ENCODE results near the gene SPTBN1. TPM values are rescaled to one million over a fixed set of nuclear protein-coding genes. Genes with fewer than 3 reads are reported as not detected.

Gene SPTBN1
- total RNA-seq, 1 experiment from 2014 or later = 146 TPM

GRCh38 chr2:54459037-54459441 is 2.9 kb downstream of the SPTBN1 start:
- no peaks in the 10 kb centered on the region for H3K9me3 ChIP-seq (ENCODE audit: low read depth, low read length, poor library complexity, severe bottlenecking)
- no peak overlapping the region for H3K4me3 ChIP-seq (ENCODE audit: low read depth, low read length, poor library complexity, severe bottlenecking)
- H3K27me3 ChIP-seq (replicated peaks; ENCODE audit: insufficient read depth, low read depth, low read length, poor library complexity) = no peaks in the 10 kb centered on the region
- H3K36me3 ChIP-seq (ENCODE audit: insufficient read depth, low read length, poor library complexity, severe bottlenecking) = no peaks in the 10 kb centered on the region
- no TSS peak for BruUV-seq (replicated peaks)
- DNase-seq (ENCODE audit: low spot score) = peak; percentile 36
- peaks cover 28% of the 10 kb centered on the region for H3K4me1 ChIP-seq (ENCODE audit: insufficient read depth, low read length, poor library complexity, severe bottlenecking)
- no peak overlapping the region for H3K27ac ChIP-seq (ENCODE audit: low read depth, low read length, poor library complexity, severe bottlenecking)
- TF ChIP-seq EZH2 (IDR thresholded peaks at IDR 0.05; ENCODE audit: borderline replicate concordance, low read depth, low read length, poor library complexity, severe bottlenecking) (no peak), CTCF (conservative IDR thresholded peaks at IDR 0.05; ENCODE audit: low read depth, low read length) (no peak)
- CTCF ChIA-PET = no interaction called here
- POLR2A ChIA-PET (ENCODE audit: low non-redundant PET) = no interaction called here
- intact Hi-C loops (cut with micrococcal nuclease; ENCODE audit: unreplicated experiment) = loop anchor here (5.0 kb wide), 1 partner anchor 252 kb away; no protein-coding TSS in a partner anchor

DNA sequence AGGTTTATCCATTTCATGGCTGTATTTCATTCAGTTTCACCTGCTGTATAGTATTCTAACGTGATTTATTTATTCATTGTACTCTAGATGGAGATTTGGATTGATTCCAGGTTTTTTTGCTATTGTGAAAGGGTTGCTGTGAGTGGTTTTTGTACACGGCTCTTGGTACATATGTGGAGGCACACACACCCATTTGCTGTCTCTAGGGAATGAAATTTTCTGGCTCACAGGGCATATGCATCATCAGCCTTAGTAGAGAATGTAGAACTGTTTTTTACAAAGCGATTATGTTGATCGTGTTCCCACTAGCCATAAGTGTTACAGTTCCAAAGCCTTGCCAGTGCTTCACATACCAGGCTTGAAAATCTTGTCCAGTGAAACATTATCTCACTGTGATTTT is 5.1 kb downstream of the SPTBN1 start:
- peak; percentile 65 for DNase-seq (ENCODE audit: low spot score)

GRCh38 chr2:54464341-54464740 is 8.2 kb downstream of the SPTBN1 start:
- no TSS peak for BruUV-seq (replicated peaks)
- peaks cover 21% of the 10 kb centered on the region for H3K4me1 ChIP-seq (ENCODE audit: insufficient read depth, low read length, poor library complexity, severe bottlenecking)
- TF ChIP-seq CTCF (conservative IDR thresholded peaks at IDR 0.05; ENCODE audit: low read depth, low read length) (no peak), EZH2 (IDR thresholded peaks at IDR 0.05; ENCODE audit: borderline replicate concordance, low read depth, low read length, poor library complexity, severe bottlenecking) (no peak)
- no peaks in the 10 kb centered on the region for H3K27me3 ChIP-seq (replicated peaks; ENCODE audit: insufficient read depth, low read depth, low read length, poor library complexity)
- POLR2A ChIA-PET (ENCODE audit: low non-redundant PET) = no interaction called here
- DNase-seq (ENCODE audit: low spot score) = no peak
- H3K27ac ChIP-seq (ENCODE audit: low read depth, low read length, poor library complexity, severe bottlenecking) = no peak overlapping the region
- no peaks in the 10 kb centered on the region for H3K36me3 ChIP-seq (ENCODE audit: insufficient read depth, low read length, poor library complexity, severe bottlenecking)
- CTCF ChIA-PET = no interaction called here
- intact Hi-C loops (cut with micrococcal nuclease; ENCODE audit: unreplicated experiment) = no loop called here
- H3K9me3 ChIP-seq (ENCODE audit: low read depth, low read length, poor library complexity, severe bottlenecking) = no peaks in the 10 kb centered on the region
- H3K4me3 ChIP-seq (ENCODE audit: low read depth, low read length, poor library complexity, severe bottlenecking) = no peak overlapping the region

More for the DNA sequence above, 5.1 kb downstream of the SPTBN1 start:
- Histone ChIP-seq H3K27me3 (replicated peaks; ENCODE audit: insufficient read depth, low read depth, low read length, poor library complexity) (no peaks in the 10 kb centered on the region), H3K9me3 (ENCODE audit: low read depth, low read length, poor library complexity, severe bottlenecking) (no peaks in the 10 kb centered on the region), H3K36me3 (ENCODE audit: insufficient read depth, low read length, poor library complexity, severe bottlenecking) (no peaks in the 10 kb centered on the region), H3K4me1 (ENCODE audit: insufficient read depth, low read length, poor library complexity, severe bottlenecking) (peaks cover 22% of the 10 kb centered on the region), H3K27ac (ENCODE audit: low read depth, low read length, poor library complexity, severe bottlenecking) (no peak overlapping the region), H3K4me3 (ENCODE audit: low read depth, low read length, poor library complexity, severe bottlenecking) (no peak overlapping the region)
- ChIA-PET POLR2A (ENCODE audit: low non-redundant PET) (interaction anchor here (0.7 kb wide), 1 partner anchor 14 kb away, joined by 3 read pairs; no protein-coding TSS in a partner anchor), CTCF (no interaction called here)
- BruUV-seq (replicated peaks) = no TSS peak
- TF ChIP-seq EZH2 (IDR thresholded peaks at IDR 0.05; ENCODE audit: borderline replicate concordance, low read depth, low read length, poor library complexity, severe bottlenecking) (no peak), CTCF (conservative IDR thresholded peaks at IDR 0.05; ENCODE audit: low read depth, low read length) (no peak)
- intact Hi-C loops (cut with micrococcal nuclease; ENCODE audit: unreplicated experiment) = no loop called here

Measured in A673 (cell line).